ENCODE results near the gene MTG1.
"Not testable (repeated sequence)": the region's sequence is repeated elsewhere in the genome, so short reads cannot be mapped to it uniquely, and the experiment has no call there.

Gene MTG1

DNA sequence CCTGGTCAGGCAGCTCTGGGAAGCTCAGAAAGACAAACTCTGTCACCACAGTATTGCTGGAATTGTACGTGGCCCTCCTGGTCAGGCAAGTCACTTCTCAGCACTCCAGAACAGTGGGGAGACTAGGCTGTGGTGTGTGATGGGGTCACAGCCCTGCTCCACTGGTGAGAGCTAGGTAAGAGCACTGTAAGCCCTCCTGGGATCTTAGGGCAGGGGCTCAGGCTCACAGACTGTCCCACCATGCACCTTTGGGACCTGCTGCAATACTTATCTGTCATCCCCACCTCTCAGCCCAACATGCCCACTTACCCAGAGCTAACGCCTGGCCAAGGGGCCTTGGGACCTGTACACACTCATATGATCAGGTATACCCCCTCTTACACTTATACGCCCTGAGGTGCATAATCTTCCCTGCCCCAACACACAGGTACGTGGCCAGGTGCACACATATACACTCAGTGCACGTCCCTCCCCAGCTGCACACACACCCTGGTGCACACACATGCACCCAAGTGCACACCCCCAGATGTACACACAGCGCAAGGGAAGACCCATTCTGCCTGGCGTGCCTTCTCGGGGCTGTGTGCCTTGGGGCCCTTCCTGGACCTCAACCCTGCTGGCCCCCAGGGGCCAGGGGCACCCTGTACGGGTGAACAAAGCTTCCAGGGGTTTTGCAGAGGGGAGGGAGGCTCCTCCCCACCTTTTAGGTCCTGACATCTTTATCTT, 38.1 kb downstream of the MTG1 start:
- not testable (repeated sequence) for DNase-seq

DNA sequence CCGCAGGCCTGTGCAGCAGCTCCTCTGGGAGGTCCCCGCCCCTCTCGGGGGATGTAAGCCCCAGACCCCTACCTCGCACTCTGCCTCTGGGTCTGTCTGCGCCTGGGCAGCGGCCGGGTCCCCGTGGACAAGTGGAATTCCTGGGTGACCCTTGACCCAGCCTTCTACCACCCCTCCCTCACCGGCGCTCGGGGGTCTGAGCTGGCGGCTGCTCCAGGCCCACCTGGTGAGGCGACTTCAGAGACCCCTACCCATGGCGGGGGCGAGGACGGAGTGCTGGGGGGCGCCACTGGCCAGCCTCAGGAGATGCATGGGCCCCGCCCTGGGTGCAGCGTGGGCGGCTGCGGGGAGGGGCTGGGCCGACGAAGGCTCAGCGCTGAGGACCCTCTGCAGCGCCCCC, 38.8 kb downstream of the MTG1 start:
- DNase-seq = not testable (repeated sequence)

DNA sequence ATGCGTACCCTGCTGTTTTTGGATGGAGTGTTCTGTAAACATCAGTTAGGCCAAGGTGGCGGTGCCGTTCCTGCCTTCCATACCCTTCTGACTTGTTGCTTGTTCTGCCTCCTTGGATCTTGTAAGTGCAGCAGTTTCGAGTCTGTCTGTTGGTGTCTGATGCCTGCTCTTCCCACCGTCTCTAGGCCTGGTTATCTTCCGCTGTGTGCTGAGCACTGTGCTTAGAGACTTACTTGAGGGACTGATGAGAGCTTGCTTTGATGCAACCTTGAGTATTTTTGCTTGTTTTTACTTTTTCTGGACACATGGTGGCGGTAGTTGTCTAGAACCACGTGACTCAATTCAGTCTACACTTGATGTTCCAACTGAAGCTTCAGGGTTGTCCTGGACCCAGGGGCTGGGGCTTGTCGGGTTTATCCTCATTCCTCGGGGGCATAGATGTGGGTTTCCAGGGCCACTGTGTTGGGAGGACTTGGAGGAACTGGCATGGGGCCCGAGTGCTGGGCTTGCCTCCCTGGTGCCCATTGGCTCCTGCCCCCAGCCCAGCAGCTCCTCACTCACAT, 44.8 kb downstream of the MTG1 start:
- no peak for DNase-seq

DNA sequence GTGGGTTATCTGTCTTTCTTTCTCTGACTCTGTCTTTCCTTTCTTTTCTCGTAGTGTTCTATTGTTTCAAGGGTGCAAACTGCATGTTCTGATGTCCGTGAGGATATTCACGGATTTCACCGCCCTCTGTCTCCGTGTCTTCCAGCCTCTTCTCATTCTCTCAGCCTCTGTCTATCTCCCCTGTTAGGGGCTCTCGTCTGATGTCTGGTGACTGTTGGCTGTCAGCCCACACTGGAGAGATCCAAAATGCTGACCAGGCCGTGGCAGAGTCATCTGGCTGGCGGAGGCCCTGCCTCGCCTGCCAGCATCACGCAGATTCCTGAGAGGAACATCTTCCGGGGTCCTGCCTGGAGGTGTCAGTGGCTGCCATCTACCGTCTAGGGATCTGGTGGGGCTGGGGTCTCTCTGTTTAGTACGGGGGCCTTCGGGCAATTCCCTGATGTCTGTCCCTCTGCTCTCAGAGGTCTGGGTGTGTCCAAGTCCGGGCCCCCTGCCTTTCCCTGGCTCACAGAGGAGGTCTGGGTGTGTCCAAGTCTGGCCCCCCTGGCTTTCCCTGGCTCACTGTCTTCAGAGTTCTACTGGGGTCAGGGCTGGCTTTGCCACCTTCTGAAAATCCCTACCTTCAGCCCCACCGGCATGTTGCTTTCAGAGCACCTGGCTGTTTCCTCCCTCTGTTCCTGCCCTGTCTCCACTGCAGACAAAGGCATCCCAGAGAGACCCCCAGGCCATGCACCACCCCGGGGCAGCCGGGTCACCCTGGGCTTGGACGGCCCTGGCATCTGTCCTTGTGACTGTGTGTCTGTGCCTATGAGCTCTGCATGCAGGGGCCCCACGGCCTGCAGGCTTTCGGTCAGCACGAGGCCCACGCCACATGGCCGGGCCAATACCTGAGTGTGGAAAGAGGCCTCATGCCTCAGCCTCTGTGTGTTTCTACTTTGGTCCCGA, 45.8 kb downstream of the MTG1 start:
- no peak for DNase-seq

DNA sequence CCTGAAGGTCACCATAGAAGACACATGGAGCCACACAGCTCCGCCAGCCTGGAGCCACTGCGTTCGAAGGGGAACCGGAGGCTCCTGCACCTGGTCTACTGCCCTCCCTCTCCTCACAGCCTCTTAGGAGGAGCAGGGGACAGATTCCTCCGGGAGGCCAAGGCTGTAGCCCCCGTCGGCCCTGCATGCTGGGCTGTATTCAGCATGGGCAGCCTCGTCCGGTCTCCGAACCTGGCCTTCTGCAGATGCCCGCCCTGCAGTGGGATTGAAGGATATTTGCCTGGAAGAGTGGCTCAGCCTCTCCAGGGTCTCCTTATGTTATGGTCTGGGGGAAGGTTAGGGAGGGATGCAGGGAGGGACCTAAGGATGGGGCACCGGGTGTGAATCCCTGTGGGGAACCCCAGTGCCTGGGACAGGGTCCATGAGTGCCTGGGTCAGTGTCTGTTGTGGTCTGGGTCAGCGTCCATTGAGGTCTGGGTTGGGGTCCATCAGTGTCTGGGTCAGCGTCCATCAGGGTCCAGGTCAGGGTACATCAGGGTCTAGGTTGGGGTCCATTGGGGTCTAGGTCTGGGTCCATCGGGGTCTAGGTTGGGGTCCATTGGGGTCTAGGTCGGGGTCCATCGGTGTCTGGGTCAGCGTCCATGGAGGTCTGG, 46.8 kb downstream of the MTG1 start:
- DNase-seq = no peak

DNA sequence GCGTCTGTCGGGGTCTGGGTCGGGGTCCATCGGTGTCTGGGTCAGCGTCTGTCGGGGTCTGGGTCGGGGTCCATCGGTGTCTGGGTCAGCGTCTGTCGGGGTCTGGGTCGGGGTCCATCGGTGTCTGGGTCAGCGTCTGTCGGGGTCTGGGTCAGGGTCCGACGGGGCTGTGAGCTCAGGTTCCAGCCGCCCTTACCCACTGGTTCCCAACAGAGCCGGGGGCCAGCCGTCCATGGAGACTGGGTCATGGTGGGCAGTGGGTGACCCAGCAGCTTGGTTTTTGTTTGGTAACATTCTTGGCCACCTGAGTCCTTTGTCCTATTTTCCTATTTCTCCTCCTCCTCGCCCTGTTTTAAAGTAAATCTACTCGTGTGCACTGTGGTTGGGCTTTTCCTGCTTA, 47.4 kb downstream of the MTG1 start:
- not testable (repeated sequence) for DNase-seq

DNA sequence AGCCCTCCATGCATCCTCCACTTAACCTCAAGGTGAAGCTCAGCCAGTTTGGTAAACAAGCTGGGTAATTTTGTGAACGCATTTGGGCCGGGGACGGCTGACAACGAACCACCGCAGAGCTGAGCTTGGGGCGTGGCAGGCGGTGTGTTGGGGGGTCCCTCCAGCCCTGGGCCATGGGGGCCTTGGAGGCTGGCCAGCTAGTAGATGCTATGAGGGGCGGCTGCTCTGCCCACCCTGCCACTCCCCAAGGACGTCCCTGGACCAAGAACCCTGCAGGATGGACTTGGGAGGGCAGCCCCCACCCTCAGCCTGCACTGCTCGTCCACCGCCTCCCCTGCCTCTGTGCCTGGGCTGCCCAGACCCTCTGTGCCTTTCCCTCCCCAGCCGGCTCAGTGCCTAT, 47.8 kb downstream of the MTG1 start:
- no peak for DNase-seq

DNA sequence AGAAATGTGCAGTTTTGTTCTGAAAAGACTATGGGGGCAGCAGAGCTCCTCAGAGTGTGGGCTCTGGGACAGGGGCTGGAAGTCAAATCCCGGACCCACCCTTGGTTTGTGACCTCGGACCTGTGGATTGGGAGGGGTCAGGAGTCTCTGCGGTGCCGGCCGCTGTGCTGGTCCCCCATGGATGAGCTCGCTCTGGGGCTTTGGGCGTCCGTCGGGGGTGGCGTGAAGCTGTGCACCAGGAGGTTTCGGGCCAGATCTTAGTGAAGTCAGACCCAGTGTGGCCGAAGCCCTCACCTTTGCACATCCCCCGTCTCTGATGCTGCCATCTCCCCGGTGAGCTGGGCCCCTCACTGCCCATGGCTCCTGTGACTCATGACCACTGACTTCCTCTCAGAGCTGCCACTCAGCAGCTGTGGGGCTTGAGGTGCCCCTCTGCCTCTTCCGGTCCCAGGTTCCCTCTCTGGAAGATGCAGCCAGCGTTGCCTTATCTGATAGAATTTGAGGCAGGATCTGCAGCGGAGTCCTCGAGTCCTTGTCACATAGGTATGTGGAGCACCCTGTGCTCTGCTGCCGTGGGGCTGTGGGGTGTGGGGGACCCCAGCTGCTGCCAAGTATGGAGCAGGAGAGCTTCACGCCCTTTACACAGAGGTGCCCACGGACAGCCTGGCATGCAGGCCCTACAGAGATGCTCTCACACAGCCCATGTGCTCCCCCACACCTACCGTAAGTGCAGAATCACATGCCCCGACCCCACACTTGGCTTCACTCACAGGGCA, 48.4 kb downstream of the MTG1 start:
- DNase-seq = no peak

DNA sequence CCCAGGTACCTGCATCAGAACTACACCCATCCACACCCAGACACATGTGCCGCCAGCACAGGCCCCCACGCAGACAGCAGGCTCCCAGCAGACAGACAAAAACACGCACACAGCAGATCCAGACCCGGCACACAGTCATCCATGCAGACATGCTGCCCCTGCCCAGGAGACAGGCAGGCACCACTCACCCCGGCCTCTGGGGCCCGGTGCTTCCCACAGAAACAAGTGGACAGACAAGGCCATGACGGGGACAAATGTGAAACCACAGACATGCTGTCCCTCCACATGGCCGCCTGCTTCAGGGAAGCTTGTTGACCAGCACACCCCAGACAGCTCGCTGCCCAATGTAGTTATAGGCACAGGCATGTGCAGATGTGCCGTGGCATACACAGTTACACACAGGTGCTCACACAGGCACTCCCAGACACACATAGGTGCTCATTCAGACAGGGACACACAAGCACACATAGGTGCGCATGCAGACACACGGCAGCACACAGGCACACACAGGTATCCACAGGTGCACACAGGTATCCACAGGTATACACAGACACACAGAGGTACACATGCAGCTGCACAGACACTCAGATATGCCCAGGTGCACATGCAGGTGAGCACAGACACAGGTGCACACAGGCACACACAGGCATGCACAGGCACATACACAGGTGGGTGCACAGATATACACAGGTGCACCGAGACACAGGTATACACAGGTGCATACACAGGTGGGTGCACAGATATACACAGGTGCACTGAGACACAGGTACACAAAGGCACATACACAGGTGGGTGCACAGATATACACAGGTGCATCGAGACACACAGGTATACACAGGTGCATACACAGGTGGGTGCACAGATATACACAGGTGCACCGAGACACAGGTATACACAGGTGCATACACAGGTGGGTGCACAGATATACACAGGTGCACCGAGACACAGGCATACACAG, 49.3 kb downstream of the MTG1 start:
- DNase-seq = no peak

DNA sequence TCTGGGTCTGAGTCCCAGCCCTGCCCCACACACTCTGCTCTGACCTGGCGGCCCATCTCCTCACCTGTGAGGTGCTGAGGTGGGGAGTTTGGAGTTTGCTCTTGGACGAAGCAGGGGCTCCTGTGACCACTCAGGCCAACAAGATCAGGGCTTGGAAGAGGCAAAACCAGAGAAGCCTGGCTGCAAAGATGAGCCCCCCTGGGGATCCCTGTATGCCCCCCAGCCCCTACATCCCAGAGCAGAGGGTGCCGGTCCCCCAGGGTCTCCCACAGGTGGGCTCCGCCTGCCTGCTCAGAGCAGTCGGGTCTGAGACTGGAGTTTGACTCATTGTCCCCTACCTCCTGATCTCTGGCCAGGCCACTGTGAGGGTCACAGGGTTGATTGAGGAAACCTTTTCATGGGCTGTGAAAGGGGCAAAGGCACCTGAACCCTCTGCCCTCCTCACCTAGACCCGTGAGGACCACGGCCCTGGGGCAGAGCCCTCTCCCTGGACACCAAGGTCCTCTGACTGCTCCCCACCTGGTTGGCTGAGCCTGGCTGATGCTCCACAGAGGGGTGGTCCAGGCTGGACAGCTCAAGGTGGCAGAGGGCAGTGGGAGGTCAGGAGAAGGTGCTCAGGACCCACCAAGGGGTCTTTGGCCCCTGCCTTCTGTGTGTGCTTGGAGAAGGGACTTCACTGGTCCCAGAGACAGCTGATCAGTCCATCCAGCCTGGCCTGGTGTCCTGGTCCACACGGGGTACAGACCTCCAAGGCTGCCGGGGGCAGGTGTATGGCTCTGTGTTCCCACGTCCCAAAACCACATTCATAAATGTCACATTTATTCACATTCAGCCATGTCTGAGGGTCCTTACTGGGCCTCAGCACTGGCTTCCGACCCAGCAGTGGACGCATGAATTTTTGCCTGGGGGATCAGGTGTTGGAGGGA, 50.6 kb downstream of the MTG1 start:
- DNase-seq = no peak

DNA sequence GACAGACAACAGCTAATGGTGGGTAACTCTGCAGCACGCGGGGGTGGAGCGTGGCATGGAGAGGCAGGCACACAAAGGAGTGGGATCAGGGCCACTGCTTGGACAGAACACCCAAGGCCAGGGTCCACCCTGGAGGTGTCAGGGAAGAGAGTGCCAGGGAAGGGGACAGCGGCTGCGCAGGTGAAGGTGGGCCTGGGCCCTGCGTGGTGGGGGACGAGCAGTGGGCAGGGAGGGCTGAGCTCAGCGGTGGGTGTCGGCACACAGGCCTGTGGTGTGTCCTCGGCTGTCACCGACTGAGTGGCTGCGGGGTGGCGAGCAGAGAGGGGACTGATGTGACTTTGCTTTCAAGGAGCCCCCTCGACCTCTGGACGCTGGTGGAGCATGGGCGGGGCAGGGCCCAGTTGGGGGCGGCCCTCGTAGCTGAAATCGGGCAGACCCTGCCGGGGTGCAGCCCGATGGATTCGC, 51.3 kb downstream of the MTG1 start:
- DNase-seq = no peak

DNA sequence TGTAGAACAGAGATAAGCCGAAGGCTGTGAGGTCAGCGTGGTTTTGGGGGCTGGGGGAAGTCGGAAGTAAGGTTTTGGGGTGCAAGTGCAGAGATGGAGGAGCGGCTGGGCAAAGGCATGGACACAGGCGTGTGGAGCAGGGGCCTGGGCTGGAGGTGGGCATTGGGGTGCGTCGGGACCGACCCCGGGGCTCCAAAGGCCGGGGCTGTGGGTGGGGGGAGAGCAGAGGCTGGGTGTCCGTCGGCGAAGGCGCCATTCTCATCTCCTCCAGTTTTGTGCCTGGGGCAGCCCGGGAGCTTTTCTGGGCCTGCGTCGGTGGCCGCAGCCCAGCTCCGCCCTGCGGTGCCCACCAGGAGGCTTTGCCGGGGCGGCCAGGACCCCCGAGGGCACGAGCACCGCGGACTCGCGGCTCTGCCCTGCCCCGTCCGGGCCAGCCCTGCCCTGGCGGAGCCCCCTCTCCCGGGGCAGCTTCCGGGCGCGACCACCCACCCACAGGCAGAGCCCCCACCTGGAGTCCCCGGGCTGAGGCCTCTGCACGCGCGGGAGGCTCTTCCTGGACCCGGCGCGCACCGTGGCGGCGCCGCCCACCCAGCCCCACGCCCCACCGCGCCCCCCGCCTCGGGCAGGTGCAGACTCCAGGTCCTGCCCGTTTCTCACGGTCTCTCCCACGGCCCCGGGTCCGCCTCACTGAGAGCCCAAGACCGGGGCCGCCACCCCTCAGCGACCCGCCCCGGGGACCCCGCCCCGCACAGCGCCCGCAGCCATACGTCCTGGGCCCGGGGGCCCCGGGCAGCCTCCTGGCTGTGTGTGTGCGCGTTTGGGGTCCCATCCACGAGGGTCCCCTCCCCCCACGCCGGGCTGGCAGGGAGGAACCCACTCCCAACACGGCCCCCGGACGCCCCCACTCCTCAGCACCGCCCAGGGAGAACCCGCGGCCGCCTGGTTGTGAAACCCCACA, 52.1 kb downstream of the MTG1 start:
- no peak for DNase-seq

DNA sequence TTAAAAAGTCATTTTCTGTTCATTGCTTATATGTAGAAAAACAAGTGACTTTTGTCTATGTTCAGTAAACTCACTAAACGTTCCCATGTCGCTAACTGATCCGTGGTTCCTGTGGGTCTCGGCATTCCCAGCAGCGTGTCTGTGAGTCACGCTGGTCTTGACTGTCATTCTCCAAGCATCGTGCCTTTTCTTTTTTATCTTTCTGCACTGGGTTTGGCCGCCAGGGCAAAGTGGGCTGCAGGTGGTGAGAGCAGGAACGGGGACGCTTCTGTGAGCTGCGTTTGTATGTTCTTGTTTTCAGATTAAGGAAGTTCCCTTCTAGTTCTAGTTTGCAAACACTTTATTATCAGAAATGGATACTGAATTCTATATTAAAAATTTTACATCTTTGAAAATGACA, 53.0 kb downstream of the MTG1 start:
- no peak for DNase-seq

DNA sequence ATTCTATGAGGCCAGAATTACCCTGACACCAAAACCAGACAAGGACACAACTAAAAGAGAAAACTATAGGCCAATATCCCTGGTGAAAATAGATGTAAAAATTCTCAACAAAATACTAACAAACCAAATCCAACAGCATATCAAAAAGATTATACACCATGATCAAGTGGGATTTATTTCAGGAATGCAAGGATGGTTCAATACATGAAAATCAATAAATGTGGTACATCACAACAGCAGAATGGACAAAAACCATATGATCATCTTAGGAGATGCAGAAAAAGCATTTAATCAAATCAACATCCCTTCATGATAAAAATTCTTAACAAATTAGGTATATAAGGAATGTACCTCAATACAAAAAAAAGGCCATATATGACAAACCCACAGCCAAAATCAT, 54.2 kb downstream of the MTG1 start:
- no peak for DNase-seq

DNA sequence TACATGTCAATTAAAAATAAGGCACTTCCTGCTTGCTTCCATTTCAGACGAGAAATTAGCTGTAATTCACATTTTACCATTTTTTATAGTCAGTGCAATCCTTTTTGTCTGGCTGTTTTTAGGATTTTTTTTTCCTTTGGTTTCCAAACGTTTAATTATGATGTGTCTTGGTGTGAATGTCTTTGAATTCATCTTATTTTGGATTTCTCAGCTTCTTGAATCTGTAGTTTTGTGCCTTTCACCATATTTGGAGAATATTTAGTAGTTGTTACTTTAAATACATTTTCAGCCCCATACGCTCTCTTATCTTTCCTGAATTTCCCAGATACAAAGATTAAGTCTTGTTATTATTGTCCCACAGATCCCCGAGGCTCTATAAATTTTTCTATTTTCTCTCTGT, 57.4 kb downstream of the MTG1 start:
- no peak for DNase-seq

DNA sequence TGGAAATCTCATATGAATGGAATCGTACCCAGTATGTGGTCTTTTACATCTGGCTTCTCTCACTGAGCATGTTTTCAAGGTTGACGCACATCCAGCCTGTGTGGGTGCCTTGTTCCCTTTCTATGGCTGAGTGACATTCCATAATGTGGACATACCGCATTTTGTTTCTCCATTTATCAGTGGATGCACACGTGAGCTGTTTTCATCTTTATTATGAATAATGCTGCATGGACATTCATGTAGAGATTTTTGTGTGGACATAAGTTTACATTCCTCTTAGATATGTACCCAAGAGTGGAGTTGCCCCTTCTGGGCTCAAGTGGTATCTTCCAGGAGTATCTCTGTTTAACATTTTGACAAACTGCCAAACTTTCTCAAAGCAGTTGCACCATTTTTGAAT, 58.5 kb downstream of the MTG1 start:
- DNase-seq = no peak

DNA sequence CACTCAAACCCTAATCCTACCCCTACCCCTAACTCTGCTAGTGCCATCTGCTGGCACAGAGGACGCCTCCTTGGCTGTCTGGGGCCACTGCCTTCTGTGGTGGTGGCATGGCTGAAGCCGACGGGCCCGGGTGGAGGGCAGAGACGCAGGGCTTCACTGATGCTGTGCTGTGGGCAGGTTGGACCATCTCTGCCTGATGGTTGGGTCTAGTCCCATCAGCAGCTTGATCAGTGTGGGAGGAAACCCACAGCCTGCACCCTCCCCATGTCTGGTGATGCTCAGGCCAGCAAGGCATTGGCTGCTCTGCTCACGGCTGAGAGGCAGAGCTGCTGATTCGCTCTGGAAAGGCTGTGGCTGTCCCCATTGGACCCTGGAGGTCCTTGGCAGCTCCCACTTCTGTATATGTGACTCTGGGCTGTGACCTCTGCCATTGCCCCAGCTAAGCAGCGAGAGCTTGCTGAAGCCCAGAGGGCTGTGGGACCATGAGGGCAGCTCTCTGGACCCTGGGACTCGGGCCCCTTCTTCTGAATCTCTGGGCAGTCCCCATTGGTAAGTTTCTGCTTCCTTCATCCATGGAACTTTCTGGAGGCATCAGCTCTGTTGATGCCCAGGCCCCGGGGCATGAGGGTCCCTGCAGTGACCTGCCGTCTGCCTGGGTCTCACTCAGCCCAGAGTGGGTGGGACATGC, 59.7 kb downstream of the MTG1 start, which contains the start of gene SCART1:
SCART1 (plus strand) TSS at position 430 of the 688 bp plus-strand sequence; CDS start at position 483, 53 bp downstream.
- no peak for DNase-seq
